NCI-H748 (cell line): ENCODE measurements around the gene EML1.
A peak's percentile ranks its signal among the peaks of the same experiment; 100 is the strongest.

Source experiments
- DNase-seq: peaks from one replicate; lab custom pipeline; 2025; ENCODE audit not compliant: unreplicated experiment; lab: John Stamatoyannopoulos, UW

The EML1 gene

DNA sequence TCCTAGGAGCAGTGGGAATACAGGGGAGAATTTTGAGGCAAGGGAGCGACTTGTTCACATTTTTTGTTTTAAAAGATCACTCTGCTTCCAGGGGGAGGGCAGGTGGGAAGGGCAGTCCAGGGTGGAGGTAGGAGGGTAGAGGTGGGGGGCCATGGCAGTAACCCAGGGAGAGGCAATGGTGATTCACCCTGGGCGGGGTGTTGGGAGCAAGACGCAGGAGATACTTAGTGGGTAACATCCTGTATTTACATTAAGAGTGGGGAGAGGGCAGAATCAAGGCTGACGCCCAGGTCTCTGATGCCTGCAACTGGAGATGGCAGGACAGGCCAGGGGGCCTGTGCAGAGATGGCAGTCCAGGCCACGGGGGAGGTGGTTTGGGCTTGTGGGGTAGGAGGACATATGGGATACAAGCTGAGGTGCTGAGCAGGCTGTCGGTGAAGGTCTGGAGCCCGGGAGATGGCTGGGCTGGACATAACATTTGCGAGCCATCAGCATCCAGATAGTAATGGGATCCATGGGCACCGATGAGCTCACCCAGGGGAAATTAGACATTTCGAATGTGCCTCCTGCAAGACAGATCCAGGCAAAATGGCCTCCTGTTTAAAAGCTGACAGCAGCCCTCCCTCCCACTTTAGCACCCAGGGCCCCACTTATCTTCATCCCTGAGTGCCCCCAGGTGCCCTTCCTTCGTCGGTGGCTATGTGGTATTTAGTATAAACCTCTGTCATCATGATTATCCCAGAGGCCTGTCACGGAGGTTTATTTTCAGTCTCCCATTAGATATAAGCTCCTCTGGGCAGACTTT lies 9.3 kb downstream of the EML1 start:
- no peak for DNase-seq

DNA sequence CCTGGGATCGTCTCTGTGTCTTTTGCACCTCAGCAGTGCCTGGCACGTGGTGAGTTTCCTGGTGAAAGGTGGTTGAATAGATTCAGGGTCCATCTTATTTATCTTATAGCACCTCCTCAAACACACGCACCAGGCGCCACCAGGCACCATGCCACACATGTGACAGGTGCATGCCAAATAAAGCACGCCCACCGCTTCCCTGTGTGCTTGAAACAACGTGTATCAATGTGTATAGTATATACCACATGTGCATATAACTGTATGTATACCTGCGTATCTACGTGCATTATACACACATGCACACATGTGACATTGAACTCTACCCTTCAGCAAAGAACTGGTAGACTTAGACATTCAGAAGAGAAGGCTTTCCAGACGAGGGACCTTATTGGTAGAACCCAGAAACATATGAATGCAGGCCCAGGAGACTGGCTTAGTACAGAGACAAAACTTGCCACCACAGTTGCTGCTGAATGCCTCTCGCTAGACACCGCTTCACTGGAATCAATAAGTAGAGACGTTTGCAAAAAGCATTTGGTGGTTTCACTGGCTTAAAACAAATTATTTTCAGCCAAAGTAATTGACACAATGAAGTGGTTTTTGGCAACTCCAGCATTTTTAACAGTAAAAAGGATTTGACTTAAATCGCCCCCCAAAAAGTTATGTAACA lies 10.0 kb downstream of the EML1 start:
- no peak for DNase-seq

DNA sequence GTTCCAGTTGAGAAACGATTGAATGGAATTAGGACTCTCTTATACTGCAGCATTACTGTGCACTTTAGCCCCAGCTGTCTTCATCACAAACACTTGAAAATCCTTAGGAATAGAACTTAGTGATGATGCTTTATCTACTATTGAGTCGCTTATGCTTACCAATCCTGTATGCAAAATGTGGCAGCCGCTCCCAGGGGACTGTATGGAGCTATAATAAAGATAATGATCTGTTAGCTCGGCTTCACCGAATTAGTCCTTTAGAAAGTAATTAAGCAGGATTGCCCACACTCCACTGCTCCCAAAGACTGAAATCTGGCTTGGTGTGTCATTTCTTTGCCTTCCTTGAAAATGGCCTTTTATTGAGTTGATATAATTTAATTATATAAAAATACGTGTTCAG lies 10.6 kb downstream of the EML1 start:
- peak; percentile 61 for DNase-seq

DNA sequence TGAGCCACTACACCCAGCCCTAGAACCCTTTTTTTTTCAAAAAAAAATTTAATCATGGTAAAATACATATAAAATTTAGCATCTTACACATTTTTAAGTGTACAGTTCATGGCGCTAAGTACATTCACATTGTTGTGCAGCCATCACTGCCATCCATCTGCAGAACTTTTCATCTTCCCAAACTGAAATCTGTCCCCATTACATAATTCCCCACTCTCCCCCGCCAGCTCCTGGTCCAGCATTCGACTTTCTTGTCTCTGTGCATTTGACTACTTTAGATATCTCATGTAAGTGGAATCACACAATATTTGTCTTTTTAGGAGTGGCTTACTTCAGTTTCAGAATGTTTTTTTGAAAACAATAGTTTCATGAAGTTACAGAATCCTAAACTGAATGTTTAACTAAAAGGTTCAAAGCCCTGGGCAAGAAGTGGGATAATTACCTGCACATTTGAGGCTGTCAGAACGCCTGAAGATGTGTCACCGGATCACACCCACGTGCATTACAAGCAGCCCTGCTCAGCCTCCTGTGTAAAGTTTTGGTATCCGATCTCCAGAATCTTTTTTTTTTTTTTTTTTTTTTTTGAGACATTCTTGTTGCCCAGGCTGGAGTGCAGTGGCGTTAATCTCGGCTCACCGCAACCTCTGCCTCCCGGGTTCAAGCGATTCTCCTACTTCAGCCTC lies 12.7 kb downstream of the EML1 start:
- no peak for DNase-seq

DNA sequence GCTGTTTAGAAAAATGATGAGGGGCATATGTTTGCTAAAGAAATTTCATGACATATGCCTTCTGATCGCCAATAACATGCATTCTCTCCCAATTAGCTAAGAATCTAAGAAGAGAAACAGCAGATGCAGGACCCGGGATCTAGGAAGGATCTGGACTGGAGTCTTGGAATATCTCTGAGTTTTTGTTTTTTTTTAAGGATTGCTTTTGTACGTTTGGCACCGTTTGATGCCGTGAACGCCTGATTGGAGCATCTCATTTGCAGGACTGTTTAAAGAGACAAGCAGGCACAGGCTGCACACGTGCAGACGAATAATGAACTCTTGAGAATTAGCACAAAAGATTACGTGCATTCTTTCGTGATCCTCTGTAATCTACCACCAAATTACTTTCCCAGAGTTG lies 13.6 kb downstream of the EML1 start:
- DNase-seq = no peak

DNA sequence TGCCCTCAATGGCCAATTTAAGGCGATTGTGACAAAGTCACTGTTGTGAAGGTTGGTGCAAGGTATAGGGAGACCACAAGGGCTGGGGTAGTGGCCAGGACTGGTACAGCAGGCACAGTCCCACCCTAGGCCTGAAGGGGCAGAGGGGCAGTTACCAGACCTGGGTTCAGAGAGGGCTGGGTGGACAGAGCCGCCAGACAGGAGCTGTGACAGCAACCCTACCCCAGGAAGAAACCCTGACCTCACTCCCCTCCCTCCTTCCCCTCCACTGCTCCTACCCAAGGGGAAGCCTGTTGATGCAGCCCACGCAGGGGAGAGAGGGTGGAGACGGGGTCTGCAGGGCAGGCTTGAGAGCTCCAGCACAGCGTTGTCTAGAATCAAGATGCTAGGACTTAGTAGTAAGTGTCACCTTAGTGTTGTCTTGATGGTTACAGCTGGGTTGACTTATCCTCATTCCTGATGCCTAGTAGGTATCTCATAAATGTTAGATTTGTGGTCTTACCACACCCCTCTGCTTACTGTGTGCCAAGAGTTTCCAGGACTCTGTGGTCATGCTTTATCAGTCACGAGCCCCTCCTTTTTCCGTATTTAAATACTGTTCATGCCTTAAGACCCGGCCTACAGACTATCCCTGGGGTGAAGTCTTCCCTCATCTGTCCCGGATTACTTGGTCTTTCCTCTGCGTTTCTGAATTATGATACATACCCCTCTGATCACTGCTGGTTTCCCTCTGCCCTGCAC lies 14.4 kb downstream of the EML1 start:
- DNase-seq = no peak

DNA sequence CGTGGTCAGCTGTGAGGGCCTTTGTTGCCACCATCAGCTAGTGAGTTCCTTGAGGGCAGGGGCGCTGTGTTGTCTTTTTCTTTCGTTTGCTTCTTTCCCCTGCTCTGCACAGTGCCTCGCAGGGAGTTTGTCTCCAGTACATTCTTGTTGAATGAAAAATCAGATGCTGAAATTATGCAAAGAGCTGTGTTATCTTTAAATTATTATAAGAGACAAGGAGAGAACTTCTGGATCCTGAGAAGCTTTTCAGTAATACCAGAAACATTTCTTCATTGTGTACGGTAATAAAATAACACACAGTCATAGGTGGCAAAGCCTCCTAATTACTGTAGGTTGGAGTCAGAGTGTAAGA lies 14.9 kb downstream of the EML1 start:
- no peak for DNase-seq

DNA sequence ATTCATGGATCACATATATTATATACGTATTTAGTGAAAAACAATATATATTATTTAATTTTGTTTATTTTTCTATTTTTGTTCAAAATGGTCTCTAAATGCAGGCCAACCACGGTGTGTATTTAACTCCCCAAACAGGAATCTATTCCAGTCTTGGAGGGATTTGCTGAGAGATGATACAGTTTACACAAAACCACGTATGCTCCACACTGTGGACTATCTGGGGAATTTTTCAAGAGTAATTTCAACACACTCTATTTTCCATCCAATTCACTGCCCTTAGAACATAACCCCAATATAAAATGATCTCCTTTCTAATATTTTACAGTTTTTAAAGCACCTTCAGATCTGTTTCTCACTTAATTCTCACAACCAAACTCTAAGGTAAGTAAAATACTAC lies 15.3 kb downstream of the EML1 start:
- no peak for DNase-seq

DNA sequence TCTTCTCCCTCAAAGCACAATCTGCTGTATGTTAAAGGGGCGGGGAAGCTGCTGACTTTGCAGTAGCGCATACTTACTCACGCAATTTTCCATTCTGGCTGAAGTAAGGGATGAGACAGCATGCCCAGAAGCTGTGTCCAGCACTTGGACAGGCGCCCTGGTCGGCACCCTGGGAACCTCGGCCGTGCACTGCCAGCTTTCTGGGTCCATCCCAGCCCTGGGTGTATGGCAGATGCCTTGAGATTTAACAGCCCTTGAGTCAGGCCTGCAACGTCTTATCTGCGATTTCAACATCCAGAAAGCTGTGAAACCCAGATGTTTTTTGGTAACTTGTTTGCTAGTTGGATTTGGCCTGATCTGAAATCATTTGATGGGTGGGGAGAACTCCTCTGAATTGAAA lies 16.1 kb downstream of the EML1 start:
- DNase-seq = no peak

DNA sequence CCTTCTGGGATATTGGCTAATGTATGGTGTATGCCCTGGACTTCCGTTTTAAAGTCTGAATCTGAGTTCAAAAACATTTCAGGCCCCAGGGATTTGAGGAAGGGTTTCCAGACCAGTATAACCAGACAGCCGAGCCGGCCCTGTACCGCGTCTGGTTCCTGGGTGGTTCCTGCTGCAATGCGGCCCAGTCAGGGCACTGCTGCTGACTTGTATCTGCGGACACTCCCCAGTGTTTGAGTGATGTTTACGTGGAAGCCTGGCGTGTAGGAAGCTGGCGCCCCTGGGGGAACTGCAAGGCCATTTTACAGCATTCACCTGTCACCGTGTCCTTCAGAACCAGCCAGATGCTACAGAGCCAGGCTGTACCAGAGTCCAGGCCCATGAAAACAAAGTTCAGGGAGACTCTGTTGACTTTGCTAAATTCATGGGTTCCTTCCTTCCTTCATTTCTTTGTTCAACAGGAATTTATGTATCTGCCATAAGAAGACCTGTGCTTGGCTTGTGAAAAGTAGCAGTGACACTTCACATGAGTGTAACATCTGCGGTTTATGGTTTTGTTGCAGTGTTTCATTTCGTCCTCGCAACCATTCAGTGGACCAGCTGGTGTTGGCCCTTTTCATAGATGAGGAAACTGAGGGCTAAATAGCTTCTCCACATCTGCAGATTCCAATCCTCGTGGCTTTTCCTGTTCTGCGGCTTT lies 16.8 kb downstream of the EML1 start:
- no peak for DNase-seq

DNA sequence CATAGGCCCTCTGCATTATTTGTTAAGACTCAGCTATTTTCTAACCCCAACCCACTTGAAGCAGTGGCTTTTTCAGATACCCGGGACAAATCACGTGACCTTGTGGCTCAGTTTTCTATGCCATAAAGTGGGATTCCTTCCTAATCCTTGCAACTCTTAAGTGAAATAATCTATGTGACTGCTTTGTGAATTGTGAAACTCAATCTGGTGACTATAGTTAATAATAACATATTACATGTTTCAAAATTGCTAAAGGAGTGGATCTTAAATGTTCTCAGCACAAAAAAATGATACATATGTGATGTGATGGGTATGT lies 17.3 kb downstream of the EML1 start:
- DNase-seq = no peak

DNA sequence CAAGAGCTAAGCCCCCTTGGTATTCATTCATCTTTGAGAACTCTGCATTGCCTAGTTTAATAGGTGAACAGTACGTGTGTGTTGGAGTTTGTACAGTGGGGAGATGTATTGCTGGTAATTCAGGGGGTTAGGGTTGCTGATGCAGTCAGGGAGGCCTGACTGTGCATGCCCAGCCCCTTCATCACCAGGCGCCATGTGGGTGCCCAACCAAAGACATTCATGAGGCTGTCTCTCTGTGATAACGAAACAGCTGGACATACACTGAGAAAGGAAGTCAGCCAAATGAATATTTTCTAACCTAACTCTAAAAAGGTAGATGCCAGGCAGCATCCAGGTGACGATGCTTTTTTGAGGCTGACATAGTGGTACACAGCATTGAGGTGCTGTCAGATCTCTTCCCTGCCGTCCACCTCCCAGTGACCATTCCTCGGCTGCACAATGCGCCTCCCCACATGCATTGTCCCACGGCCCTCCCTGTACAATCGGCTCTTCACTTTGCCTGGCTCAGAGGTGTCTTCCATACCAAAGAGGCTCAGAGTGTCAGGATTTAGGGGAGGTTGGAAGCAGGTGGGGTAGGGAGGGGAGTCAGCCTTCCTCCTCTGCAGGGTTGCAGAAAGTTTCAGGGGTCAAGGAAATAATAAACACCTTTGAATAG lies 19.0 kb downstream of the EML1 start:
- DNase-seq = no peak

DNA sequence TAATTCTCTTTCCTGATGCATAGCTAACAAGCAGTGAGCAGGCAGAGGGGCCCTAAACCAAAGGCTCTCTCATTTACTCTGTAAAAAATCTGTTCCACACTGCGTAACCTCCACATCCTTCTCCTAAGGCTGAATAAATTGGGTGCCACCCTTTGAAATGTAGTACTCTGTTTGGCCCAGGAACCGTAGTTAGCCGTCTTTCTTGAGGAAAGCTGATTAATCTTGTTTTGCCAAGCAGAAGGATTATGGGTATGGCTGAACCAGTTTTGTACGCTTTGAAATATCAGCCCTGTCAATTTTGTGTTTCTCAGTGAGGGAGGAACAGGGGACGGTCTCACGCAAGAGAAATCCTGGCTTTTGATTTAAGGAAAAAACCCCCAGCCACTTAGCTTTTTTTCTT lies 19.7 kb downstream of the EML1 start:
- DNase-seq = no peak

DNA sequence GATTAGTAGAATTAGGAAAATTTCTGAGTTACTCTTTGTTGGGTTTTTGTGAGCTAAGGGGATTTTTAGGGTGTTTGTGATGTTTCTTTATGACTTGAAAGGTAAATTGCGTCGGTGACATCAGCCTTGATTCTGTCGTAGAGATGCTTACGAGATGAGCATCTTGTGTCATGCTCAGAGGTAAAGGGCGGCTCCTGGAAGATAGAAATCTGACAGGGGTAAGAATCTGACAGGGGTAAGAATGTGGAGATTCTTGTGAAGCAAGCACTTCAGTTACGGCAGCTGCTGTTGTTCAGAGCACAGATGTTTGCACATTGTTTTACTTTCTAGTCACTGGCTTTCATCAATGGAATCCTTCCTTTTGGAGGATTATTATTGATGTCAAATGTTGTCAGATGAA lies 22.5 kb downstream of the EML1 start:
- DNase-seq = no peak

DNA sequence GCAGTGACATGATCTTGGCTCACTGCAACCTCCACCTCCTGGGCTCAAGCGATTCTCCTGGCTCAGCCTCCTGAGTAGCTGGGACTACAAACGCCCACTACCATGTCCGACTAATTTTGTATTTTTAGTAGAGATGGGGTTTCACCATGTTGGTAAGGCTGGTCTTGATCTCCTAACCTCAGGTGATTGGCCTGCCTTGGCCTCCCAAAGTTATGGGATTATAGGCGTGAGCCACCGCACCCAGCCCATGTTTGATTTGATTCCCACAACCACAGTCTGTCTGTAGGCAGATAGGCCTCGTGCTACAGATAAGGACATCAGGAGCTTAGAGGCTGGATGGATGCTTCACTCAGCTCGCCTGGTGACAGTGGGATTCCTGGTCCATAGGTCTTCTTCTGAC lies 23.0 kb downstream of the EML1 start:
- no peak for DNase-seq

DNA sequence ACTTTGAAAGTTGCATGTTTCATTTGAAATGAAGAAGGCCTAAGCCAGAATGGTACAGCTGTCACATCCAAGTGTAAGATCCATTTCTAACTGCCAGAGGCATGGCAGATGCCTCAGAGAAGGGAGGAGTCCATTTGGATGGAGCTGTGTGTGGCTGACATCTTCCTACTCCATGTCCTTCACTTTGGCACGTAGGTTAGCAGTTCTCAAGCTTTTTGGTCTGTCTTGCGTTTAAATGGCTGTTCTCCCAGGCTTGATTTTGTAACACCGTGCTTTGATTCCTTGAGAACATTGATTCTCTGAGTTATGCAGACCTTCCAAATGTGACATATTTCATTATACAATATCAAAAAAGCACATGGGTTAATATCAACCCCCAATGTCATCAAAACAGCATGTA lies 23.4 kb downstream of the EML1 start:
- no peak for DNase-seq

DNA sequence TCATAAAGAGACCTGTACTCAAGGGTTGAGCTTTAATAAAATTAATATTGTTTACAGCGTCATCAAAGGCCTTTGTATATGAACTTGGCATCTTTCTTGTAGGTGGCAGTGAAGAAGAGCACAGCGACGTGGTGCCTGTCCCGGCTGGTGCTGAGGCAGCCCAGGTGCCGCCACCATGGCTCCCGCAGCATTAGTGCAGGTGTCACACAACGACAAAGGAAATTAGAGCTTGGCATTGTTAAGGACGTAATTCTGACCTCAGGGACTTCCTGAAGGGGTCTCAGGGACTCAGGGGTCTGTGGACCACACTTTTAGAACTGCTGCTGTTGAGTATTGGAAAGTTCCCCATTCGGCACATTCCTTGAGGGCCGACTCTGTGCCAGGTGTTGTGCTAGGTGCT lies 24.1 kb downstream of the EML1 start:
- no peak for DNase-seq

DNA sequence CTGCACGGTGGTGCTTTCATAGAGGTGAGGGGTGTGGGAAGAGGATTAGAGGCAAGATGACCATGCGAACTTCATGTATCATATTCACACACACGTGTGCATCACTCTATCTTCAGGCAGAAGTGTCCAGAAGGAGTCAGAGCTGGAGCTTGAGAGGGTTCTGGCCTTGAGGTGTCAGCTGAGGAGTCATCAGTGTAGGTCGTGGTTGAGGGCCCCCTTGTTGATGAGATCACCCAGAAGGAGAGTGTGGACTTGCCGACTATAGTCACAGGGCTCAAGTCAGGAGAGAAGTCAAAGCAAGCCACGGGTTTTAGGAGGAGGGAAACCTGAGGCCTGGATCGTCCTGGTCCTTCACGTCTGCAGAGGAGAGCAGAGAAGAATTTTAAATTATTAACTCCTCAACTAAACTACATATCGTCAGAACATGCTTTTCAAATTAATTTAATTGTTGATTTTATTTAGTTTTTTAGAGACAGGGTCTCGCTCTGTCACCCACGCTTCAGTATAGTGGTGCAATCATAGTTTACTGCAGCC lies 25.4 kb downstream of the EML1 start:
- no peak for DNase-seq

DNA sequence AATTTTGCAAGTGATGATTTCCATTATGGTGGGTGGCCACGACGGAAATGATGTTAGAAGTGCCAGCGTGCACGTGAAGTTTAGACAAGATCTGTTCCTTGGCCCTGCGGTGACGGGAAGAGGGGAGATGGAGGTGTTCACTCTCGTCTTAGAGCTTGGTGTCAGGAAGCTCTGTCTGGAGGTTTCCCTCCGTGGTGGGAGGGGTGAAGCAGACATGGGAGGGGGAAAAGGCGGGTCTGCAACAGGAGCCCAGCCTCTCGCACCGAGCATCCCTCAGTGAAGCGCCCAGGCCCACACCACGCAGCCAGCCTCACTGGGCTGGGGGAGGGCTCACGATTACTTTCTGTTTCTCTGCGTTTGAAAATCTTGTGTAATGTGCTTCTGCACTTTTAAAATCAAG lies 26.3 kb downstream of the EML1 start:
- no peak for DNase-seq

DNA sequence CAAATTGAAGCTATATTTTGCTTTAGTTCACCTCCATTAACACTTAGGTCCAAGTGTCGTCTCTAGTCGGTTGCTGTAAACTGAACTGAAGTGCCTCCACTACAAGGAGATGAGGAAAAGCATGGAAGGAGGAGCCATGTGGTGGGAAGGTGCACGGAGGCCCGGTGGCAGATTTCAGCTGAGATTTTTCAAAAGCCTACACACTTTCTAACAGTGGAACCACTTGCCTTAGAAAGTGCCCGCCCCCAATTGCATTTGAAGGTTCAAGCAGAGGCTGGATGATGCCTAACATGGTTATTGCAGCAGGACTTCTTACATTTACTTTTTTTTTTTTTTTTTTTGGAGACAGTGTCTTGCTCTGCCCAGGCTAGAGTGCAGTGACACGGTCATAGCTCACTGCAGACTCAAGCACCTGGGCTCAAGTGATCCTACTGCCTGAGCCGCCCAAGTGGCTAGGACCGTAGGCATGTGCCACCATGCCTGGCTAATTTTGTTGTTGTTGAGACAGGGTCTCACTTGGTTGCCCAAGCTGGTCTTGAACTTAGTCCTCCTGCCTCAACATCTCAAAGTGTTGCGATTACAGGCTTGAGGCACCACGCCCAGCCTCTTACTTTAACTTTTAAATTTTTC lies 27.6 kb downstream of the EML1 start:
- no peak for DNase-seq
